Heart left ventricle (tissue), 16 donors: ENCODE data around the gene POLR3H. TPM values are rescaled to one million over a fixed set of nuclear protein-coding genes. Genes with fewer than 3 reads are reported as not detected.

Experiments used
- ATAC-seq, 4 donors: fragments of 200-7000 bp; cut with Tn5 transposase; one replicate each; pipeline ENCODE4 v1.9.1; 2020 to 2022; ENCODE audit warnings: moderate library complexity in 4 of 4, mild to moderate bottlenecking in 3 of 4, moderate number of reproducible peaks in 1 of 4
- DNase-seq, 5 donors: peaks; one replicate each; pipeline ENCODE4 v3.0.0-alpha.2; 2020
- H3K27ac ChIP-seq, 12 donors: fragments of 200-600 bp; sonication (generic) in 4 of 12; one replicate each; pipeline versions ENCODE4 v1.5.0 to v1.8.0; 2016 to 2022; ENCODE audit warnings: mild to moderate bottlenecking in 2 of 12
- H3K27me3 ChIP-seq, 9 donors: fragments of 200-600 bp; sonication (generic) in 2 of 9; one replicate each; pipeline versions ENCODE4 v1.5.1 to v1.8.0; 2016 to 2022; ENCODE audit warnings: mild to moderate bottlenecking in 3 of 9
- H3K36me3 ChIP-seq, 9 donors: fragments of 200-600 bp; sonication (generic) in 2 of 9; one replicate each; pipeline versions ENCODE4 v1.5.0 to v1.8.0; 2018 to 2022; ENCODE audit warnings: mild to moderate bottlenecking in 2 of 9
- H3K4me1 ChIP-seq, 12 donors: fragments of 200-600 bp; sonication (generic) in 4 of 12; one replicate each; pipeline versions ENCODE4 v1.5.0 to v1.8.0; 2016 to 2022; ENCODE audit warnings: mild to moderate bottlenecking in 3 of 12
- H3K4me3 ChIP-seq, 12 donors: fragments of 200-600 bp; sonication (generic) in 4 of 12; one replicate each; pipeline versions ENCODE4 v1.5.0 to v1.8.0; 2017 to 2022; ENCODE audit warnings: mild to moderate bottlenecking in 9 of 12, moderate library complexity in 4 of 12
- H3K9me3 ChIP-seq, 12 donors: fragments of 200-600 bp; sonication (generic) in 4 of 12; one replicate each; pipeline versions ENCODE4 v1.5.0 to v1.8.0; 2016 to 2022; ENCODE audit warnings: mild to moderate bottlenecking in 1 of 12
- CTCF ChIP-seq, 12 donors: fragments of 200-600 bp; sonication (generic) in 4 of 12; IDR thresholded peaks; one replicate each; pipeline versions ENCODE4 v1.5.0 to v1.8.0; 2018 to 2022; ENCODE audit warnings: antibody characterized with exemption in 12 of 12, mild to moderate bottlenecking in 5 of 12
- POLR2A ChIP-seq, 2 donors: fragments of 450-650 bp; IDR thresholded peaks; one replicate each; pipeline ENCODE4 v1.6.1; 2017; ENCODE audit warnings: antibody characterized with exemption in 2 of 2, mild to moderate bottlenecking in 2 of 2, moderate library complexity in 2 of 2
- WGBS, 4 donors: extraction: QIAGEN DNeasy Blood & Tissue Kit in 2 of 4; methylation state at CpG; one replicate each; pipeline versions ENCODE4 v1.1.5 to v1.1.7; 2013 to 2018; 5-methylcytosine and 5-hydroxymethylcytosine counted together
- intact Hi-C, 10 donors: fragments of 100-400 bp; cut with DNase I; formaldehyde crosslinking; loops; one replicate each; pipeline versions ENCODE4 v1.11.1 to v1.14.2; 2022
- polyA plus RNA-seq, 2 donors: library from polyadenylated mRNA; stranded (reverse); fragments of 200-250 nt; gene quantifications; one replicate each; pipeline ENCODE4 v1.2.3, GENCODE V29; 2013
- total RNA-seq, 9 donors: library from RNA; depleted of rRNA in 2 of 9; stranded (reverse); fragments of >200 nt in 2 of 9; fragmentation: NEBNext Ultra II Directional in 3 of 9; extraction: Animal tissue kit (Norgen Biotek cat#: 25700) in 3 of 9; gene quantifications; one replicate each; pipeline versions ENCODE4 v1.1.0 to v1.2.4, GENCODE V29; 2016 to 2023
- donor health status: ischemic (EF 13 %, LVEDD 7.1; RV severe dilation, severe dysfunction).
- donor health status: healthy with polysubstance abuse.
- donor health status: DM: no; HTN: yes; CAD: no.
- donor health status: DM: no; HTN: no; CAD: no.
- donor health status: ischemic (EF 25% LVEDD 6.9; RV normal size, moderate dysfunction).
- donor health status: ischemic (EF 25% LVEDD 5.7; RV mildly dilated, moderate dysfunction).
- donor health status: healthy.
- donor health status: DM: yes; HTN: yes; CAD: no.
- donor health status: ischemic (EF 35%, LVEDD 5.7; RV mildly dilated, moderate dysfunction).
- donor health status: nonischemic (EF 11% LVEDD 7.7; RV severe dilation, severe dysfunction).
- donor health status: DM: yes; HTN: yes; CAD: no.
- donor health status: PGD.
- donor health status: ischemic (EF 29% LVEDD 5.4; RV normal size, mild dysfunction).
- donor health status: nonischemic (EF 23%, LVEDD 6.1; RV moderate dilation, normal function).

Gene POLR3H
- total and polyA plus RNA-seq, 11 donors, result 12.2 to 31.2 (median 19.3) TPM

GRCh38 chr22:41551877-41552582, 7.8 kb upstream of the POLR3H start:
- DNase-seq (no peak), ATAC-seq (no peak)
- no peak for TF ChIP-seq CTCF (IDR thresholded peaks at IDR 0.05)
- no peak for TF ChIP-seq POLR2A (IDR thresholded peaks at IDR 0.05)
- 67 to 81% (median 72%) methylated on average over 11 of the region's 11 CpGs for WGBS, 4 donors
- H3K4me3 ChIP-seq, result no peak overlapping the region
- peaks cover 0 to 17% (median 2%) of the 10 kb centered on the region in 12 donors for H3K4me1 ChIP-seq
- no peaks in the 10 kb centered on the region for H3K9me3 ChIP-seq
- H3K27ac ChIP-seq, result no peak overlapping the region
- H3K27me3 ChIP-seq, result no peaks in the 10 kb centered on the region
- H3K36me3 ChIP-seq, result no peaks in the 10 kb centered on the region
- intact Hi-C loops, result loop anchor here in 2 of 10 donors (5.0 to 10.0 kb wide), 2 partner anchors 35 to 53 kb away; partner anchors contain the start of gene PMM1 (in 1 of the 2)

- Histone ChIP-seq H3K27me3 (no peaks in the 10 kb centered on the region), H3K27ac (no peak overlapping the region), H3K4me3 (no peak overlapping the region), H3K36me3 (no peaks in the 10 kb centered on the region), H3K9me3 (no peaks in the 10 kb centered on the region), H3K4me1 (peaks cover 0 to 12% (median 0%) of the 10 kb centered on the region in 12 donors)
- no peak for ATAC-seq
- TF ChIP-seq POLR2A (IDR thresholded peaks at IDR 0.05) (no peak), CTCF (IDR thresholded peaks at IDR 0.05) (no peak)
- 85 to 90% (median 87%) methylated on average over 12 of the region's 12 CpGs for whole genome bisulfite sequencing, 4 donors
- no peak for DNase-seq
- intact Hi-C loops, result loop anchor here in 2 of 10 donors (5.0 to 10.0 kb wide), 2 partner anchors 36 to 54 kb away; partner anchors contain the start of gene PMM1 (in 1 of the 2)
Measured at GRCh38 chr22:41550952-41551491, 6.8 kb upstream of the POLR3H start.

- Histone ChIP-seq H3K9me3 (no peaks in the 10 kb centered on the region), H3K4me3 (no peak overlapping the region)
- intact Hi-C loops, result loop anchor here in 2 of 10 donors (10.0 kb wide), 1 partner anchor 46 kb away; no protein-coding TSS in a partner anchor
Measured at GRCh38 chr22:41548830-41549211, 4.6 kb upstream of the POLR3H start.

More at GRCh38 chr22:41548830-41549211, 4.6 kb upstream of the POLR3H start:
- no peak overlapping the region for H3K27ac ChIP-seq
- TF ChIP-seq CTCF (IDR thresholded peaks at IDR 0.05) (no peak), POLR2A (IDR thresholded peaks at IDR 0.05) (no peak)
- no peaks in the 10 kb centered on the region for H3K27me3 ChIP-seq
- peaks cover 0 to 12% (median 8%) of the 10 kb centered on the region in 12 donors for H3K4me1 ChIP-seq
- DNase-seq (no peak), ATAC-seq (no peak)
- no peaks in the 10 kb centered on the region for H3K36me3 ChIP-seq
- WGBS, 4 donors, result 89 to 97% (median 93%) methylated on average over 5 of the region's 5 CpGs
